HG03095 (cell line): ENCODE measurements around the gene TSC22D3.
"Not testable (repeated sequence)": the region's sequence is repeated elsewhere in the genome, so short reads cannot be mapped to it uniquely, and the experiment has no call there.

Experiments
- ATAC-seq: cut with Tn5 transposase; IDR thresholded peaks from one replicate; pipeline ENCODE4 v1.9.1; 2021; ENCODE audit warnings: moderate library complexity; ENCODE audit not compliant: unreplicated experiment

TSC22D3 gene

GRCh38 chrX:107775734-107776511, at the start of gene TSC22D3:
Gene TSC22D3, minus strand, starts transcription at chrX:107775787. Its CDS starts 368 bp downstream, at chrX:107775419.
- peak; percentile 71 for ATAC-seq

GRCh38 chrX:107823456-107823855, 47.9 kb upstream of the TSC22D3 start:
- ATAC-seq: no peak

- ATAC-seq: no peak
Observed at GRCh38 chrX:107823042-107823441, 47.5 kb upstream of the TSC22D3 start.

- ATAC-seq: no peak
Observed at GRCh38 chrX:107818900-107819521, 43.4 kb upstream of the TSC22D3 start.

GRCh38 chrX:107810053-107810452, 34.5 kb upstream of the TSC22D3 start:
- ATAC-seq: not testable (repeated sequence)

- ATAC-seq: no peak
Observed at GRCh38 chrX:107805179-107805578, 29.6 kb upstream of the TSC22D3 start.

GRCh38 chrX:107804427-107804826, 28.8 kb upstream of the TSC22D3 start:
- ATAC-seq: no peak

- ATAC-seq: no peak
Observed at GRCh38 chrX:107787827-107788226, 12.2 kb upstream of the TSC22D3 start.

- ATAC-seq: no peak
Observed at GRCh38 chrX:107780525-107780924, 4.9 kb upstream of the TSC22D3 start.

- ATAC-seq: no peak
Observed at GRCh38 chrX:107777536-107777832, 1.9 kb upstream of the TSC22D3 start, which contains the start of gene NCBP2L. Gene NCBP2L, plus strand, starts transcription at chrX:107777733. Its CDS starts 16,488 bp downstream, at chrX:107794221.

GRCh38 chrX:107776649-107777535, 1.3 kb upstream of the TSC22D3 start:
- peak; percentile 86 for ATAC-seq

- ATAC-seq: peak; percentile 20
Observed at GRCh38 chrX:107775000-107775733, 420 bp downstream of the TSC22D3 start.

- ATAC-seq: no peak
Observed at GRCh38 chrX:107773906-107774435, 1.6 kb downstream of the TSC22D3 start.

- no peak for ATAC-seq
Observed at GRCh38 chrX:107773206-107773605, 2.4 kb downstream of the TSC22D3 start.

- ATAC-seq: no peak
Observed at GRCh38 chrX:107769581-107770317, 5.8 kb downstream of the TSC22D3 start.

- ATAC-seq: no peak
Observed at GRCh38 chrX:107768051-107768450, 7.5 kb downstream of the TSC22D3 start.

- no peak for ATAC-seq
Observed at GRCh38 chrX:107766470-107767150, 9.0 kb downstream of the TSC22D3 start.

- no peak for ATAC-seq
Observed at GRCh38 chrX:107764845-107765608, 10.6 kb downstream of the TSC22D3 start.

- ATAC-seq: no peak
Observed at GRCh38 chrX:107763647-107764046, 11.9 kb downstream of the TSC22D3 start.
